ENCODE data around the gene SRP9. TPM values are rescaled to one million over a fixed set of nuclear protein-coding genes. Genes with fewer than 3 reads are reported as not detected.

Gene SRP9
- total RNA-seq, 1 experiment from 2014 or later, result 150 TPM

DNA sequence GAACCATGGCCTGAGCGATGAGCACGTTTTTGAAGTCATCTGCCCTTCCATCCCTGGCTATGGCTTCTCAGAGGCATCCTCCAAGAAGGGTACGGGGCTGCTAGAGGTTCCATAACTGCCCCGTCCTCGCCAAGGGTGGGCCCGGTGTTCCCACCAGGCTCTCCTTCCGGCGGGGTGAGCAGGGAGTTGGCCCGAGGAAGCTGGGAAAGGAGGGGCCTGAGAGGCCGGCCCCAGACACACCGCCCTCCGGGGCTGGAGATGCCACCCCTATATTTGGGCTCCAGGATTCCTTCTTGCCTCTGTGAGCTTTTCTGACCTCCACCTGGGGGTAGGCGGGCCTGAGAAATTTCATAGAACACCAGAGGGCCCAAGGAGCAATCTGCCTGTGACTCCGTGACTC, 61.2 kb downstream of the SRP9 start:
- DNase-seq (ENCODE audit: low spot score), result no peak

Small RNA genes lying within 50 kb of the gene (small RNA-seq; reads per million reads assigned to genes)
- not detected for gene RNU6-1304P

Other genes starting within 250 kb of the SRP9 start
- gene ENAH, start 124.7 kb upstream of the SRP9 start, total RNA-seq (2014; rRNA removed; shearing (Covaris generic)), result 19.4 and 21.0 TPM in 2 replicates
- gene EPHX1, start 32.3 kb downstream of the SRP9 start, total RNA-seq (2014; rRNA removed; shearing (Covaris generic)), result 54.2 and 64.2 TPM in 2 replicates
- 88.9 and 98.3 TPM in 2 replicates for gene TMEM63A, start 104.6 kb downstream of the SRP9 start, total RNA-seq (2014; rRNA removed; shearing (Covaris generic))
- 0.05 and 0.13 TPM in 2 replicates for gene LEFTY1, start 111.3 kb downstream of the SRP9 start, total RNA-seq (2014; rRNA removed; shearing (Covaris generic))
- 60.6 and 67.4 TPM in 2 replicates for gene PYCR2, start 146.4 kb downstream of the SRP9 start, total RNA-seq (2014; rRNA removed; shearing (Covaris generic))
- not detected in 2 replicates for gene LEFTY2, start 163.4 kb downstream of the SRP9 start, total RNA-seq (2014; rRNA removed; shearing (Covaris generic))
- 13.1 and 13.8 TPM in 2 replicates for gene SDE2, start 221.5 kb downstream of the SRP9 start, total RNA-seq (2014; rRNA removed; shearing (Covaris generic))